Activated T-cell treated with anti-CD3 and anti-CD28 coated beads, Interleukin-2, amount 50 U/mL, for 72 hours (primary cell): ENCODE measurements around the gene MXD3. TPM values are rescaled to one million over a fixed set of nuclear protein-coding genes. Genes with fewer than 3 reads are reported as not detected.

Source experiments
- ATAC-seq, 2 donors: fragments of 150-1000 bp; cut with Tn5 transposase; replicated peaks in 1 of 2; 2 replicates each; pipeline ENCODE4 v1.10.0; 2021; ENCODE audit warnings: moderate library complexity in 2 of 2, mild to moderate bottlenecking in 1 of 2
- DNase-seq, 2 donors: peaks; one replicate each; pipeline ENCODE4 v3.0.0; 2021 to 2022; ENCODE audit warnings: mixed read lengths in 1 of 2
- H3K27ac Mint-ChIP-seq: one replicate; pipeline ENCODE4 v1.8.0; 2022; ENCODE audit warnings: mild to moderate bottlenecking, moderate library complexity, mixed read lengths
- H3K27me3 Mint-ChIP-seq: one replicate; pipeline ENCODE4 v1.8.0; 2022; ENCODE audit warnings: low read depth, mixed read lengths
- H3K36me3 Mint-ChIP-seq, 2 donors: one replicate each; pipeline ENCODE4 v1.8.0; 2022; ENCODE audit warnings: mixed read lengths in 2 of 2, mild to moderate bottlenecking in 1 of 2; ENCODE audit not compliant: insufficient read depth in 2 of 2
- H3K4me1 Mint-ChIP-seq: one replicate; pipeline ENCODE4 v1.8.0; 2022; ENCODE audit warnings: low read depth, mixed read lengths
- H3K4me3 Mint-ChIP-seq, 2 donors: one replicate each; pipeline ENCODE4 v1.8.0; 2022; ENCODE audit warnings: mild to moderate bottlenecking in 2 of 2, mixed read lengths in 2 of 2, moderate library complexity in 2 of 2
- H3K9me3 Mint-ChIP-seq, 2 donors: one replicate each; pipeline ENCODE4 v1.8.0; 2022; ENCODE audit warnings: mixed read lengths in 2 of 2
- total RNA-seq, 2 donors: library from RNA; stranded (reverse); gene quantifications; one replicate each; pipeline ENCODE4 v1.2.3, GENCODE V29; 2022

MXD3 gene
- total RNA-seq, 2 donors from 2014 or later: 44.2 to 61.1 TPM

GRCh38 chr5:177327539-177328522 lies 16.1 kb upstream of the MXD3 start:
- Mint-ChIP-seq H3K9me3 (no peaks in the 10 kb centered on the region), H3K4me3 (peak overlapping the region; percentile 10 to 35), H3K4me1 (peaks cover 31% of the 10 kb centered on the region), H3K36me3 (peaks cover 0 to 8% of the 10 kb centered on the region in 2 donors), H3K27me3 (no peaks in the 10 kb centered on the region), H3K27ac (no peak overlapping the region)
- ATAC-seq: peak; percentile 84 to 91
- peak in 1 of 2 donors; percentile 37 for DNase-seq

- Mint-ChIP-seq H3K27me3 (no peaks in the 10 kb centered on the region), H3K27ac (no peak overlapping the region), H3K4me3 (no peak overlapping the region), H3K9me3 (no peaks in the 10 kb centered on the region), H3K36me3 (peaks cover 2 to 6% of the 10 kb centered on the region in 2 donors), H3K4me1 (peaks cover 33% of the 10 kb centered on the region)
- ATAC-seq (no peak), DNase-seq (no peak)
These were observed 14.2 kb upstream of the MXD3 start for GRCh38 chr5:177325868-177326381.

- H3K27ac Mint-ChIP-seq: no peak overlapping the region
- H3K9me3 Mint-ChIP-seq: no peaks in the 10 kb centered on the region
- no peaks in the 10 kb centered on the region for H3K27me3 Mint-ChIP-seq
- no peak for ATAC-seq
- peaks cover 36% of the 10 kb centered on the region for H3K4me1 Mint-ChIP-seq
- H3K4me3 Mint-ChIP-seq: no peak overlapping the region
- no peak for DNase-seq
- peaks cover 5 to 8% of the 10 kb centered on the region in 2 donors for H3K36me3 Mint-ChIP-seq
These were observed 9.2 kb upstream of the MXD3 start for GRCh38 chr5:177320879-177321278.

GRCh38 chr5:177319913-177320588 lies 8.4 kb upstream of the MXD3 start:
- ATAC-seq: peak; percentile 48 to 52
- Mint-ChIP-seq H3K4me1 (peaks cover 35% of the 10 kb centered on the region), H3K36me3 (peaks cover 5 to 8% of the 10 kb centered on the region in 2 donors), H3K27me3 (no peaks in the 10 kb centered on the region), H3K27ac (no peak overlapping the region), H3K9me3 (no peaks in the 10 kb centered on the region), H3K4me3 (no peak overlapping the region)
- DNase-seq: no peak

GRCh38 chr5:177317959-177318377 lies 6.3 kb upstream of the MXD3 start:
- Mint-ChIP-seq H3K27me3 (no peaks in the 10 kb centered on the region), H3K4me1 (peaks cover 30% of the 10 kb centered on the region), H3K9me3 (no peaks in the 10 kb centered on the region), H3K27ac (no peak overlapping the region), H3K4me3 (no peak overlapping the region), H3K36me3 (peaks cover 5 to 8% of the 10 kb centered on the region in 2 donors)
- ATAC-seq (peak; percentile 55 to 68), DNase-seq (peak; percentile 72 to 76)

- no peaks in the 10 kb centered on the region for H3K9me3 Mint-ChIP-seq
- H3K4me1 Mint-ChIP-seq: peaks cover 35% of the 10 kb centered on the region
- DNase-seq (no peak), ATAC-seq (no peak)
- H3K27me3 Mint-ChIP-seq: no peaks in the 10 kb centered on the region
- H3K4me3 Mint-ChIP-seq: no peak overlapping the region
- peaks cover 3 to 5% of the 10 kb centered on the region in 2 donors for H3K36me3 Mint-ChIP-seq
- H3K27ac Mint-ChIP-seq: no peak overlapping the region
These were observed 4.3 kb upstream of the MXD3 start for GRCh38 chr5:177316005-177316404.

- peaks cover 6 to 8% of the 10 kb centered on the region in 2 donors for H3K36me3 Mint-ChIP-seq
- H3K27me3 Mint-ChIP-seq: no peaks in the 10 kb centered on the region
- H3K27ac Mint-ChIP-seq: no peak overlapping the region
- no peak for DNase-seq
- peaks cover 40% of the 10 kb centered on the region for H3K4me1 Mint-ChIP-seq
- ATAC-seq: no peak
- H3K4me3 Mint-ChIP-seq: no peak overlapping the region
- H3K9me3 Mint-ChIP-seq: no peaks in the 10 kb centered on the region
These were observed 3.7 kb upstream of the MXD3 start for GRCh38 chr5:177315411-177315810.

GRCh38 chr5:177314376-177315342 lies 3.0 kb upstream of the MXD3 start:
- Mint-ChIP-seq H3K36me3 (peaks cover 4 to 6% of the 10 kb centered on the region in 2 donors), H3K27ac (no peak overlapping the region), H3K4me1 (peaks cover 38% of the 10 kb centered on the region), H3K27me3 (no peaks in the 10 kb centered on the region), H3K4me3 (no peak overlapping the region), H3K9me3 (no peaks in the 10 kb centered on the region)
- no peak for ATAC-seq
- DNase-seq: no peak

- H3K27me3 Mint-ChIP-seq: no peaks in the 10 kb centered on the region
- H3K4me3 Mint-ChIP-seq: peak overlapping the region; percentile 79 to 92
- peaks cover 44% of the 10 kb centered on the region for H3K4me1 Mint-ChIP-seq
- peaks cover 7% of the 10 kb centered on the region in 2 donors for H3K36me3 Mint-ChIP-seq
- no peak overlapping the region for H3K27ac Mint-ChIP-seq
- ATAC-seq (no peak), DNase-seq (no peak)
- H3K9me3 Mint-ChIP-seq: no peaks in the 10 kb centered on the region
These were observed 2.0 kb upstream of the MXD3 start for GRCh38 chr5:177313561-177314259.

GRCh38 chr5:177312649-177313181 lies 1.0 kb upstream of the MXD3 start:
- Mint-ChIP-seq H3K9me3 (no peaks in the 10 kb centered on the region), H3K36me3 (peaks cover 7% of the 10 kb centered on the region in 2 donors), H3K4me3 (peak overlapping the region; percentile 79 to 92), H3K4me1 (peaks cover 39% of the 10 kb centered on the region), H3K27me3 (no peaks in the 10 kb centered on the region), H3K27ac (peak overlapping the region; percentile 80)
- DNase-seq (peak; percentile 69 to 76), ATAC-seq (peak; percentile 39 to 41)

- H3K4me1 Mint-ChIP-seq: peaks cover 45% of the 10 kb centered on the region
- peaks cover 10 to 11% of the 10 kb centered on the region in 2 donors for H3K36me3 Mint-ChIP-seq
- H3K4me3 Mint-ChIP-seq: peak overlapping the region; percentile 79 to 92
- H3K27ac Mint-ChIP-seq: no peak overlapping the region
- ATAC-seq (peak in 1 of 2 donors; percentile 0), DNase-seq (peak in 1 of 2 donors; percentile 29)
- H3K9me3 Mint-ChIP-seq: no peaks in the 10 kb centered on the region
- no peaks in the 10 kb centered on the region for H3K27me3 Mint-ChIP-seq
These were observed 341 bp downstream of the MXD3 start for GRCh38 chr5:177311392-177311722.
